ENCODE results near the gene RBBP5. TPM values are rescaled to one million over a fixed set of nuclear protein-coding genes. Genes with fewer than 3 reads are reported as not detected.

The RBBP5 gene
- polyA plus RNA-seq, 3 donors, result 15.4 to 23.7 (median 18.8) TPM

- DNase-seq, result no peak
Measured at GRCh38 chr1:205077158-205077933, 44.4 kb downstream of the RBBP5 start.

- no peak for DNase-seq
Measured at GRCh38 chr1:205076245-205076761, 45.5 kb downstream of the RBBP5 start.

- no peak for DNase-seq
Measured at GRCh38 chr1:205075642-205076155, 46.1 kb downstream of the RBBP5 start.

GRCh38 chr1:205074513-205074912 is 47.3 kb downstream of the RBBP5 start:
- no peak for DNase-seq

GRCh38 chr1:205074084-205074483 is 47.7 kb downstream of the RBBP5 start:
- DNase-seq, result no peak

- no peak for DNase-seq
Measured at GRCh38 chr1:205073511-205073910, 48.3 kb downstream of the RBBP5 start.

- DNase-seq, result no peak
Measured at GRCh38 chr1:205072881-205073280, 48.9 kb downstream of the RBBP5 start.

- no peak for DNase-seq
Measured at GRCh38 chr1:205072286-205072685, 49.5 kb downstream of the RBBP5 start.

GRCh38 chr1:205071801-205072200 is 50.0 kb downstream of the RBBP5 start:
- no peak for DNase-seq

- no peak for DNase-seq
Measured at GRCh38 chr1:205071028-205071409, 50.8 kb downstream of the RBBP5 start.

GRCh38 chr1:205069371-205070125 is 52.2 kb downstream of the RBBP5 start:
- DNase-seq, result no peak

GRCh38 chr1:205068457-205069040 is 53.2 kb downstream of the RBBP5 start:
- DNase-seq, result no peak

- DNase-seq, result no peak
Measured at GRCh38 chr1:205068001-205068400, 53.8 kb downstream of the RBBP5 start.

- no peak for DNase-seq
Measured at GRCh38 chr1:205067031-205067430, 54.7 kb downstream of the RBBP5 start.

GRCh38 chr1:205066141-205066818 is 55.5 kb downstream of the RBBP5 start:
- DNase-seq, result no peak

- no peak for DNase-seq
Measured at GRCh38 chr1:205065666-205066065, 56.1 kb downstream of the RBBP5 start.

- no peak for DNase-seq
Measured at GRCh38 chr1:205064741-205065316, 56.9 kb downstream of the RBBP5 start.

GRCh38 chr1:205064301-205064700 is 57.5 kb downstream of the RBBP5 start:
- no peak for DNase-seq

- DNase-seq, result no peak
Measured at GRCh38 chr1:205062895-205063294, 58.9 kb downstream of the RBBP5 start.

- DNase-seq, result no peak
Measured at GRCh38 chr1:205062319-205062718, 59.5 kb downstream of the RBBP5 start.

GRCh38 chr1:205061665-205062069 is 60.1 kb downstream of the RBBP5 start:
- DNase-seq, result peak; percentile 87

GRCh38 chr1:205061227-205061626 is 60.6 kb downstream of the RBBP5 start:
- DNase-seq, result no peak
